ENCODE results near the gene LRFN2.
A peak's percentile ranks its signal among the peaks of the same experiment; 100 is the strongest.

The LRFN2 gene

GRCh38 chr6:40425192-40425919 lies 161.8 kb downstream of the LRFN2 start:
- TF ChIP-seq, protein P1, sequence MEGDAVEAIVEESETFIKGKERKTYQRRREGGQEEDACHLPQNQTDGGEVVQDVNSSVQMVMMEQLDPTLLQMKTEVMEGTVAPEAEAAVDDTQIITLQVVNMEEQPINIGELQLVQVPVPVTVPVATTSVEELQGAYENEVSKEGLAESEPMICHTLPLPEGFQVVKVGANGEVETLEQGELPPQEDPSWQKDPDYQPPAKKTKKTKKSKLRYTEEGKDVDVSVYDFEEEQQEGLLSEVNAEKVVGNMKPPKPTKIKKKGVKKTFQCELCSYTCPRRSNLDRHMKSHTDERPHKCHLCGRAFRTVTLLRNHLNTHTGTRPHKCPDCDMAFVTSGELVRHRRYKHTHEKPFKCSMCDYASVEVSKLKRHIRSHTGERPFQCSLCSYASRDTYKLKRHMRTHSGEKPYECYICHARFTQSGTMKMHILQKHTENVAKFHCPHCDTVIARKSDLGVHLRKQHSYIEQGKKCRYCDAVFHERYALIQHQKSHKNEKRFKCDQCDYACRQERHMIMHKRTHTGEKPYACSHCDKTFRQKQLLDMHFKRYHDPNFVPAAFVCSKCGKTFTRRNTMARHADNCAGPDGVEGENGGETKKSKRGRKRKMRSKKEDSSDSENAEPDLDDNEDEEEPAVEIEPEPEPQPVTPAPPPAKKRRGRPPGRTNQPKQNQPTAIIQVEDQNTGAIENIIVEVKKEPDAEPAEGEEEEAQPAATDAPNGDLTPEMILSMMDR (conservative IDR thresholded peaks at IDR 0.05; ENCODE audit: low read length): no peak
- H3K4me3 ChIP-seq (ENCODE audit: low read length): no peak overlapping the region
- DNase-seq (ENCODE audit: low read depth): no peak

DNA sequence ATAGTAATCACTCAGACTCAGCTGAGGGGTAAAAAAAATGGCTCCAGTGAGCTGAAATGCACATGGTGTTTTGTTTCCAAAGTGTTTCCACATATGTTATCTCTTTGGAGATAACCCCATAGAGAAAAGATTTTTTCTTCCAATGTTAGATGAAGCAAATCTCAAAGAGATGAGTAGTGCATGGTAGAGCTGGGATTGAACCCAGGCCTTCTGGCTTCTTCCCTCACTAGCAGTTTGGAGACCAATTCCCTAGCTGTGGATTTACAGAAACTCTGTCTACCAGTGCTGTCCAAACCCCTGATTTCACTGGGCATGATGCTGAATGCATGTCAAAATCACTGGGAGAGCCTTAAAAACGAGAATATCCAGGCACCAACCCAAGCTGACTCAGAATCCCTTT lies 165.1 kb downstream of the LRFN2 start:
- DNase-seq (ENCODE audit: low read depth): no peak
- TF ChIP-seq, protein P1 (conservative IDR thresholded peaks at IDR 0.05; ENCODE audit: low read length): no peak
- H3K4me3 ChIP-seq (ENCODE audit: low read length): no peak overlapping the region

DNA sequence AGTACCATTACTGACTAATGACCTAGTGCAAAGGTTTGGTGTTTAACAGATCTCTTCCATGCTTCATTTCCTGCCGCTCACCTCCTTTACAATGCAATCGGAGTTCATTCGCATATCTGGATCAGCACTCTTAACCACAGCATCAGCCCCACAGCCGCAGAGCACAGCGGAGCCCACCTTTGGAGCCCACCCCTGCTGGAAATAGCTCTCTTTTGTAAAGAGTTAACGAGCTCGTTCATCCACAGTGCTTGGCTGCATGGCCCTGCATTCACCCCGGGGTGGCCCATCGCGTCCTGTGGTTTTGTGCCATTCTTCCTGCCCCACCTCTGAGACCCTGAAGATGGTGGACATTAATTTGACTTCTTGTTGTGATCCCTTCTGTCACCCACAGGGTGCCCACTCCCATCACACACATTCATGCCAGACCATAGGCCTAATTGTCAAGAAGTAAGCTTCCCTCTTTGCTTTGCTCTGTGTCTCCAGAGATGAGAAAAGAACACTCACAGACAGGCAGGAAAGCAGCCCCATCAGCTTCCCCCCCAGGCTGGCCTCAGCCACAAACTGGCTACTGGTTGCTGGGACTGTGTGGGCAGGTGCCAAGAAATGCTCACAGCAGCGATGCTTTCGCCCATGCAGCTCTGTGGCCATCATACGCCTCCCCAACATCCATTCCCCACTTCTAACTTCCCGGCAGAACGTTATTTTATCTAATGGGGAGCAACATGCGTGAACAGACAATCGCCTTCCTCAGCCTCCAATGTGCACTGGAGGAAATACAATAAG lies 167.0 kb downstream of the LRFN2 start:
- TF ChIP-seq, protein P1 (conservative IDR thresholded peaks at IDR 0.05; ENCODE audit: low read length): no peak
- DNase-seq (ENCODE audit: low read depth): no peak
- no peak overlapping the region for H3K4me3 ChIP-seq (ENCODE audit: low read length)

DNA sequence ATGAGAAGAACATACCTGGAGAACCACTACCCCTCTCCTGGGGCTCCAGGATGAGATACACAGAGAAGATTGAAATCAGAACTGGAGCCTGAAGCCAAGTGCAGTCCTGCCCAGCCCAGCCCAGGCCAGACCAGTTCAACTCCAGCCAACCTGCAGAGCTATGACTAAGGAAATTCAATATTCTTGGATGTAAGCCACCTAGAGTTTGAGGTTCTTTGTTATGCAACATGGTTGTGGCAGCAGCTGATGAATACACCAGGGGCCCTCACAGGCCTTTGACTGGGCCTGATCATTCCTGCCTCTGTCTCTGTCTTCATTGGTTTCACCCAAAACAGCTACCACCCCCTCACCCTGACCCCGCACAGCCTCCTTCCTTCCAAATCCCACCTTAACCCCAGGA lies 167.8 kb downstream of the LRFN2 start:
- TF ChIP-seq, protein P1 (conservative IDR thresholded peaks at IDR 0.05; ENCODE audit: low read length): no peak
- peak; percentile 6 for DNase-seq (ENCODE audit: low read depth)
- no peak overlapping the region for H3K4me3 ChIP-seq (ENCODE audit: low read length)

- DNase-seq (ENCODE audit: low read depth): no peak
- H3K4me3 ChIP-seq (ENCODE audit: low read length): no peak overlapping the region
- TF ChIP-seq, protein P1 (conservative IDR thresholded peaks at IDR 0.05; ENCODE audit: low read length): no peak
These were observed 170.1 kb downstream of the LRFN2 start for GRCh38 chr6:40417031-40417430.

DNA sequence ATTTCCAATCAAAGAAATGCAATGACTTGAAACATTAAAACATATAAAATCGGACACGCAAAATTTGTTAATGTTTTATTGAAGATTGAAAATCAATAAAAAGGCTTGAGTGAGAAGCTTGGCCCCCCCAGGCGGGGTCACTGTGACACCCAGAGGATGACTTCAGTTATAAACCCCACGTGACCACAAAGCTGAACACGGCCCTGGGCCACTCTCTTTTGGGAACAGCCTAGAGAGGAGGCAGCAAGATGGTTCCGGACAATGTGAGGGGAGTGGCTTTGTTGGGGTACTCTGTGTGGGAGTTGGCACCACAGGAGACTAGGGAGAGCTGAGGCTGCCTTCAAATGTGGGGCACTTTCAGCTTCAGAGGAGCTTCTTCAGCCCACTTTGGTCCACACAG lies 172.5 kb downstream of the LRFN2 start:
- TF ChIP-seq, protein P1 (conservative IDR thresholded peaks at IDR 0.05; ENCODE audit: low read length): no peak
- no peak for DNase-seq (ENCODE audit: low read depth)
- no peak overlapping the region for H3K4me3 ChIP-seq (ENCODE audit: low read length)

DNA sequence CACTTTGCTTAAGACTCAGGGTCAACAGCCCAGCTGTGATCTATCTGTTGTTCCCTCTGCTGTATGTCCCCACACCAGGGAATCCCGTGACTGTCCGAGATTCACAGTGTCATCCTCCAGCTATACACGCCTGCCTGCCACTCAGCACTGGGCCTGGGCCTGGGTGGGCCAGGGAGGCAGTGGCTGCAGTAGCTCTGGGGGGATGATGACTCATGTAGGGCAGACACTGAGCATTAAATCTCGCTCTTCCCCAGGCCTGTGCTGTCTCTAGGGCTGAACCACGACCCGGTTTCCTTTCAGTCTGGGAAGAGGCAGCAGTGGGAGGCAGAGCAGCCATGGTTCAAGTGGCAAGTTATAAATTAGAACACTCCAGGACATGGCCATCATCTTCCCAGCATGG lies 173.9 kb downstream of the LRFN2 start:
- TF ChIP-seq, protein P1 (conservative IDR thresholded peaks at IDR 0.05; ENCODE audit: low read length): no peak
- no peak for DNase-seq (ENCODE audit: low read depth)
- H3K4me3 ChIP-seq (ENCODE audit: low read length): no peak overlapping the region

Data from AG10803 (cell line).